Esophagus squamous epithelium (tissue), 4 donors: ENCODE measurements around the gene CYP26A1.

Source experiments
- POLR2A ChIP-seq, 4 donors: fragments of 450-650 bp; IDR thresholded peaks; one replicate each; pipeline ENCODE4 v1.6.1; 2017; ENCODE audit warnings: antibody characterized with exemption in 4 of 4, mild to moderate bottlenecking in 4 of 4, moderate library complexity in 3 of 4
- TF ChIP-seq, protein P1 (sequence below), 6 experiments: fragments of 450-650 bp in 4 of 6; fragments of 200-600 bp in 2 of 6; sonication (generic) in 2 of 6; IDR thresholded peaks; one replicate each; pipeline ENCODE4 v1.5.1; 2016 to 2019; ENCODE audit warnings: antibody characterized with exemption in 6 of 6, mild to moderate bottlenecking in 4 of 6, moderate library complexity in 4 of 6

DNA sequence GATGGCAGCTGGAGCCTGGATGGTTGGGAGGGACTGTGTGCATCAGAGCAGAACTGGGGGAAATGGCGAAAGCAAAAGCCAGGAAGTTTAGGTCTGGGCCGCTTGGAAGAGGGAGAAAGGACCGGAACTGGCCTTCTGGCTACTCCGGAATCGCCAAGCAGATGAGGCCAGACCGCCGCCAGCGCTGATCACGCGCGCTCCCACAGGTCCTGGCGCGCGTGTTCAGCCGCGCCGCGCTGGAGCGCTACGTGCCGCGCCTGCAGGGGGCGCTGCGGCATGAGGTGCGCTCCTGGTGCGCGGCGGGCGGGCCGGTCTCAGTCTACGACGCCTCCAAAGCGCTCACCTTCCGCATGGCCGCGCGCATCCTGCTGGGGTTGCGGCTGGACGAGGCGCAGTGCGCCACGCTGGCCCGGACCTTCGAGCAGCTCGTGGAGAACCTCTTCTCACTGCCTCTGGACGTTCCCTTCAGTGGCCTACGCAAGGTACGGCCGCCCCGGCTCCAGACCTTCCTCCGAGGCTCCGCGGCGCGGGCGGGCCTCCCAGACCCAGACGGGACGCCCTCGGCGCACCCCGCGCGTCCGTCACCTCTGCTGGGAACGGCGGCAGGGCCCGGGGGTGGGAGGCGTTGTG lies 11.1 kb upstream of the CYP26A1 start:
- TF ChIP-seq, protein P1, sequence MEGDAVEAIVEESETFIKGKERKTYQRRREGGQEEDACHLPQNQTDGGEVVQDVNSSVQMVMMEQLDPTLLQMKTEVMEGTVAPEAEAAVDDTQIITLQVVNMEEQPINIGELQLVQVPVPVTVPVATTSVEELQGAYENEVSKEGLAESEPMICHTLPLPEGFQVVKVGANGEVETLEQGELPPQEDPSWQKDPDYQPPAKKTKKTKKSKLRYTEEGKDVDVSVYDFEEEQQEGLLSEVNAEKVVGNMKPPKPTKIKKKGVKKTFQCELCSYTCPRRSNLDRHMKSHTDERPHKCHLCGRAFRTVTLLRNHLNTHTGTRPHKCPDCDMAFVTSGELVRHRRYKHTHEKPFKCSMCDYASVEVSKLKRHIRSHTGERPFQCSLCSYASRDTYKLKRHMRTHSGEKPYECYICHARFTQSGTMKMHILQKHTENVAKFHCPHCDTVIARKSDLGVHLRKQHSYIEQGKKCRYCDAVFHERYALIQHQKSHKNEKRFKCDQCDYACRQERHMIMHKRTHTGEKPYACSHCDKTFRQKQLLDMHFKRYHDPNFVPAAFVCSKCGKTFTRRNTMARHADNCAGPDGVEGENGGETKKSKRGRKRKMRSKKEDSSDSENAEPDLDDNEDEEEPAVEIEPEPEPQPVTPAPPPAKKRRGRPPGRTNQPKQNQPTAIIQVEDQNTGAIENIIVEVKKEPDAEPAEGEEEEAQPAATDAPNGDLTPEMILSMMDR (IDR thresholded peaks at IDR 0.05), result peak in 5 of 6 experiments; percentile 30 to 75 (median 61)
- TF ChIP-seq POLR2A (IDR thresholded peaks at IDR 0.05), result no peak
